GM10266 (cell line): Measurements from ENCODE around the gene CD82.
A peak's percentile ranks its signal among the peaks of the same experiment; 100 is the strongest.

Source experiments
- DNase-seq: peaks from one replicate; pipeline ENCODE4 v3.0.0; 2012; ENCODE audit errors: extremely low spot score
- TF ChIP-seq, protein P1 (sequence below): IDR thresholded peaks from 2 replicates; pipeline ENCODE4 v1.5.1; 2012; ENCODE audit warnings: mild to moderate bottlenecking, low read depth; ENCODE audit not compliant: control insufficient read depth, insufficient read depth; ENCODE audit errors: missing control alignments

The CD82 gene

DNA sequence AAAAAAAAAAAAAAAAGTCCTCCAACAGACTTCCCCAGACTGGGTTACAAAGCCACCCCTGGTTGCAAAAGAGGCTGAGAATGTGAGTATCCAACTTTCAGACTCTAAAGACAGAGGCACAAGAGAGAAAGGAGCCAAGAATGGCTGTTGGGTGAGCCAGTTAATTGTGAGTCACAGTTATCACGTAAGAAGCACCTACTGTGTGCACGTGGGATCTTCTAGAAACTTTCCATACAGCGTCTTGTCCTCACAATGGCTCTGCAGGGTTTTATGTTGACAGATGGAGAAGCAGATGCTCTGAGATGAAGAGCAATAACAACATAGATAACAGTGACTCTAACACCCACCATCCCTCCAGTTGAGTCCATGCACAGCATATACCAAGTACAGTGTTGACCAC lies 41.0 kb downstream of the CD82 start:
- TF ChIP-seq, protein P1, sequence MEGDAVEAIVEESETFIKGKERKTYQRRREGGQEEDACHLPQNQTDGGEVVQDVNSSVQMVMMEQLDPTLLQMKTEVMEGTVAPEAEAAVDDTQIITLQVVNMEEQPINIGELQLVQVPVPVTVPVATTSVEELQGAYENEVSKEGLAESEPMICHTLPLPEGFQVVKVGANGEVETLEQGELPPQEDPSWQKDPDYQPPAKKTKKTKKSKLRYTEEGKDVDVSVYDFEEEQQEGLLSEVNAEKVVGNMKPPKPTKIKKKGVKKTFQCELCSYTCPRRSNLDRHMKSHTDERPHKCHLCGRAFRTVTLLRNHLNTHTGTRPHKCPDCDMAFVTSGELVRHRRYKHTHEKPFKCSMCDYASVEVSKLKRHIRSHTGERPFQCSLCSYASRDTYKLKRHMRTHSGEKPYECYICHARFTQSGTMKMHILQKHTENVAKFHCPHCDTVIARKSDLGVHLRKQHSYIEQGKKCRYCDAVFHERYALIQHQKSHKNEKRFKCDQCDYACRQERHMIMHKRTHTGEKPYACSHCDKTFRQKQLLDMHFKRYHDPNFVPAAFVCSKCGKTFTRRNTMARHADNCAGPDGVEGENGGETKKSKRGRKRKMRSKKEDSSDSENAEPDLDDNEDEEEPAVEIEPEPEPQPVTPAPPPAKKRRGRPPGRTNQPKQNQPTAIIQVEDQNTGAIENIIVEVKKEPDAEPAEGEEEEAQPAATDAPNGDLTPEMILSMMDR: no peak
- DNase-seq: no peak

DNA sequence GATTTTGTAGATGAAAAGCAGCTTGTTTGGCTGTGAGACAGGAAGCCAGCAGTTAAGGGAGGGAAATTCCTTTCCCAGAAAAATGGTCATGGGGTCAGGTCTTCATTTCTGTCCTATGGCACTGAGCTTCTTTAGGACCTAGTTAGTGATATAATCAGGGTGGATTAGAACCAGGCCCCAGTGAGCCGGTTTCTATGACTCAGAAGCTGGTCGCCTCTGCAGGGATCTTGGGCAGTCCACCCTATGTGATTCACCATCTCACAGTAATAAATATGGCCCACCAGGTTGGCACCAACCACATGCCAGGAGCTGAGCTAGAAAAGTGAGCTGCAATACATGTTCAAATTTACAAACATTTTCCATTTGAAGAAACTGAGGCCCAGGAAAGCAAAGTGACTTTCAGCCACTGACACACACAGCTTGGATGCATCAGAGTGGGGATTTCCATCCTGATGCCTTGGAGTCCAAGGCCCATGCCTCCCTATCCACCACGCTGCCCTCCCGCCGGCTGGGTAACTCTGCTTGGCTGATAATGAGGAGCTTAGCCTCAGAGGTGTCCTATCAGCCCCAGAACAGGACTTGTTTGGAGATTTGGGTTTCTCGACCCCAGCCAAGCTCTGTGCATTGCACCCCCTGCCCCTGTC lies 42.0 kb downstream of the CD82 start:
- DNase-seq: no peak

DNA sequence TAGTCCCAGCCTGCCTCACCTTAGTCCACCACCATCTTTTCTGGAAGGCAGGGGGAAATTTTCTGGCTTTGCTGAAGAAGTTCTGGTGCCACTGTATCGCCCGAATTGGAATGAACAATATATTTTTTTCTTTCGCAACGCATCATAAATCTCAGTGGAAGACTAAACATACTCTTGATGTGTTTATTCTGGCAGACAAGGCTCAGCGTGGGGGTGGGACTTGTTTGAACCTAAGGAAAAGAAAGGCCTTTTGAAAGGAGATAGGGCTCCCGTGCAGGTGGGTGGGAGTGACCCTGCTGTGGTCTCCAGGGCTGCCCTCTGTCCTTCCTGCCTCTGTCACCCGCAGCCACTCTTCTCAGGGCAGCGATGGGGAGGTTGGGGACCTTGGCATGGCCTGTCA lies 42.5 kb downstream of the CD82 start:
- DNase-seq: no peak
- TF ChIP-seq, protein P1: no peak

More for the DNA sequence above, 42.0 kb downstream of the CD82 start:
- TF ChIP-seq, protein P1: no peak

DNA sequence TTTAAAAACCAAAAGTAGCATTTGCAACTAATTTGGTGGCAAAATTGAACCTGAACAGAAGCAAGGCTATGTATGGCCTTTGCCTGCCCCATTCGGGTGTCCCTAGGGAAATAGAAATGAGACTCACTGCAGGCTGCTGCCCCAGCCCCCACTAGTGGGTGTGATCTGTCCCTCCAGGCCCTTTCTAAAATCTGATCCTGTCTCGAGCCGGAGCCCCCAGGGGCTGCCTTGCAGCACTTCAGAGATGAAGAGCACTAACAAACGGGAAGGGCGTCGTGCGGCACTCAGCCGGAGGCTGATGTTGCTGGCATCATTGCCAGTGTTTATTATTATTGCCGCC lies 43.2 kb downstream of the CD82 start:
- TF ChIP-seq, protein P1: no peak
- DNase-seq: no peak

DNA sequence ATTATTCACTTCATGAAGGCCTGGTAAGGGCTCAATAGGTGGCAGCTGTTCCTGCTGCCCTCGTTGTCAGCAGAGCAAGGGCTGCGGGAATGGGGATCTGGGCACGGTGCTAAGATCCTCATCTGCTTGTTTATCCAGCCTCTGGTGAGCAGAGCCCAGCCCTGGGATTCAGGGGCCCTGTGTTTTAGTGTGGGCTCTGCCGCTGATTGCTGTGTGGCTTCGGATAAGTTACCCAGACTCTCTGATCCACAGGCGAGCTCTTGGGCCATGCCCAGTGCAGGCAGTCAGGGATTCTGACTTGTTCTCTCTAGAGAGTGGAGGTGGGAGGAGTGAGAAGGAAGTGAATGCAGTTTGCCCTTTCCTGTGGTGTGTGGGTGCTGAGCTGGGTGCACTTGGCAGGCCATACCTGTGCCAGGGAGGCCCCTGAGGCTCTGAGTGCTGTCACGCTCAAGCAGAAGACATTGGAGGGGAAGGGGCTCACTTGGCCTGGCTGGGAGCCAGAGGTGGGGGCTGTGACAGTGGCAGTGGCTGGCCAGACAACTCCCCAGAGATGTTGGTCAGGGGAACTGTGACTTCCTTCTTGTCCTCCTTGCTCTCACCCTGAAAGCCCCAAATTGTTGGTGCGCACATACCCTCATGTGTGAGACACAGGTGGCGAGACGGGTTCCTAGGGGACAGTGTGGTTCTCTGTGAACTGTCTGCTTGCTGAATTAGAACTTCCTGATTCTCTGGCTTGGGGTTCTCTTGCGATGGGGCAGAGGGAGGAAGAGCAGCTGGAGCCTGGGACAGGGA lies 43.7 kb downstream of the CD82 start:
- TF ChIP-seq, protein P1: no peak
- peak; percentile 49 for DNase-seq

DNA sequence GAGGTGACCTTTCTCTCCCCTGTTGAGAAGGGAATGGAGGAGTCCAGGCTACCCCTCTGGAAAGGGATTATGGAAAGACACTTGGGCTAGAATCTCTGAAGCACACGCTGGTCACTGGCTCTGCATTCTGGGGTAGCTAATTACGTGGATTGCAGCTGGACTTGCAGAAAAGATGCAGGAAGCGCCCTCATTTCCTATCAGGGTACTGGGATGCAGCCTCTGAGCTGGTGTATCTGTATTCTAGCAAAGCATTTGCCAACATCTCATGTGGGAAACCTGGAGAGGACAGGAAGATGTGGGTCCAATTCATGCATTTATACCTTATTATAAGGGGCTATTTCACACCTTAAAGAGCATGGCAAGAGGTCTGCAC lies 44.3 kb downstream of the CD82 start:
- TF ChIP-seq, protein P1: no peak
- no peak for DNase-seq

DNA sequence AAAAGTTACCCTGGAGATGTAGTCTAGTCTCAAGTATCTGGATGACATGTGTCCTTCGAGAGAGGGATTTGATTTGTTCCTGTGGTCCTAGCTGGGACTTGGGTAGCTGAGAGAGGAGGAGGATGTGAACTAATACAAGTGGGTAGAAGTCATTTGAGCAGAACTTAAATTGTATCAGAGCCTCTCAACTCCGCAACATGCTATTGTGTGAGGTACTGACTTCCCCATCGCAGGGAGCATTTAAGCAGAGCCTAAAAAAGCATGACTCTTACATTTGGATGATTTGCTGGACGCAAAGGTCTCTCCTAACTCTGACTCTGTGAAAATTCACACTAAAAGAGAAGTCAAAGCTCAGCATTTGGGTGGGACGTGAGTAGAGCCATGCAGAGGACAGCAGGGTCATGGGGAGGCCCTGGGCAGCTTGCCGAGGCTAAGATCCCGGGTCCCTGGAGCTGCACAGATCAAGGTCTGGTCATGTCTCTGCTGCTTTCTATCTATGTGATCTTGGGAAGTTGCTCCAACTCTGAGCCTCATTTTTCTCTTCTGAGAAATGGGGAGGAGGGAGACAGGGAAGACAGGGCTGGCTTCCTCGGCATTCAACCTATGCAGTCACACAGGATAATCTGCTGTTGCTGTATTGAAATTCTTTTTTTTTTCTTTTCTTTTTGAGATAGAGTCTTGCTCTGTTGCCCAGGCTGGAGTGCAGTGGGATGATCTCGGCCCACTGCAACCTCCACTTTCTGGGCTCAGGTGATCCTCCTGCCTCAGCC lies 44.9 kb downstream of the CD82 start:
- no peak for DNase-seq
- TF ChIP-seq, protein P1: no peak
